Measurements from ENCODE around the gene TOX2. TPM values are rescaled to one million over a fixed set of nuclear protein-coding genes. Genes with fewer than 3 reads are reported as not detected.

Gene TOX2
- total RNA-seq, 1 donor from 2014 or later, result 0.94 TPM

- Mint-ChIP-seq H3K4me1 (peaks cover 12% of the 10 kb centered on the region), H3K9me3 (no peaks in the 10 kb centered on the region), H3K27ac (no peak overlapping the region), H3K36me3 (no peaks in the 10 kb centered on the region), H3K27me3 (ENCODE audit: low read depth) (peaks cover 6% of the 10 kb centered on the region), H3K4me3 (no peak overlapping the region)
- DNase-seq (ENCODE audit: low spot score in 2 of 2, unreplicated experiment in 2 of 2), result no peak
- TF ChIP-seq CTCF (IDR thresholded peaks at IDR 0.05; ENCODE audit: unreplicated experiment), result no peak
Measured at GRCh38 chr20:43945391-43946205, 30.9 kb downstream of the TOX2 start.

GRCh38 chr20:43946206-43946491, 31.5 kb downstream of the TOX2 start:
- no peaks in the 10 kb centered on the region for H3K36me3 Mint-ChIP-seq
- TF ChIP-seq CTCF (IDR thresholded peaks at IDR 0.05; ENCODE audit: unreplicated experiment), result no peak
- no peaks in the 10 kb centered on the region for H3K9me3 Mint-ChIP-seq
- peaks cover 2% of the 10 kb centered on the region for H3K27me3 Mint-ChIP-seq (ENCODE audit: low read depth)
- H3K4me1 Mint-ChIP-seq, result peaks cover 12% of the 10 kb centered on the region
- H3K4me3 Mint-ChIP-seq, result no peak overlapping the region
- no peak for DNase-seq (ENCODE audit: low spot score in 2 of 2, unreplicated experiment in 2 of 2)
- no peak overlapping the region for H3K27ac Mint-ChIP-seq

- Mint-ChIP-seq H3K27ac (no peak overlapping the region), H3K4me3 (no peak overlapping the region), H3K36me3 (no peaks in the 10 kb centered on the region), H3K27me3 (ENCODE audit: low read depth) (no peaks in the 10 kb centered on the region), H3K4me1 (peaks cover 12% of the 10 kb centered on the region), H3K9me3 (no peaks in the 10 kb centered on the region)
- DNase-seq (ENCODE audit: low spot score in 2 of 2, unreplicated experiment in 2 of 2), result no peak
- TF ChIP-seq CTCF (IDR thresholded peaks at IDR 0.05; ENCODE audit: unreplicated experiment), result no peak
Measured at GRCh38 chr20:43946659-43947315, 32.1 kb downstream of the TOX2 start.

GRCh38 chr20:43947316-43947710, 32.7 kb downstream of the TOX2 start:
- H3K27me3 Mint-ChIP-seq (ENCODE audit: low read depth), result no peaks in the 10 kb centered on the region
- TF ChIP-seq CTCF (IDR thresholded peaks at IDR 0.05; ENCODE audit: unreplicated experiment), result no peak
- no peak overlapping the region for H3K27ac Mint-ChIP-seq

GRCh38 chr20:43948455-43948854, 33.8 kb downstream of the TOX2 start:
- Mint-ChIP-seq H3K27me3 (ENCODE audit: low read depth) (no peaks in the 10 kb centered on the region), H3K4me1 (peaks cover 12% of the 10 kb centered on the region), H3K9me3 (no peaks in the 10 kb centered on the region), H3K36me3 (no peaks in the 10 kb centered on the region), H3K27ac (no peak overlapping the region), H3K4me3 (no peak overlapping the region)
- DNase-seq (ENCODE audit: low spot score in 2 of 2, unreplicated experiment in 2 of 2), result no peak
- no peak for TF ChIP-seq CTCF (IDR thresholded peaks at IDR 0.05; ENCODE audit: unreplicated experiment)

More at GRCh38 chr20:43947316-43947710, 32.7 kb downstream of the TOX2 start:
- DNase-seq (ENCODE audit: low spot score in 2 of 2, unreplicated experiment in 2 of 2), result no peak
- Mint-ChIP-seq H3K4me1 (peaks cover 12% of the 10 kb centered on the region), H3K9me3 (no peaks in the 10 kb centered on the region), H3K36me3 (no peaks in the 10 kb centered on the region), H3K4me3 (no peak overlapping the region)
